Measurements from ENCODE around the gene GPR62. TPM values are rescaled to one million over a fixed set of nuclear protein-coding genes. Genes with fewer than 3 reads are reported as not detected.
A peak's percentile ranks its signal among the peaks of the same experiment; 100 is the strongest.

The GPR62 gene
- total and polyA plus RNA-seq, 2 of the 8 experiments (the other 6 are each of a cell fraction or from before 2014, with no cell fraction given) = 0.22 to 0.29 TPM

DNA sequence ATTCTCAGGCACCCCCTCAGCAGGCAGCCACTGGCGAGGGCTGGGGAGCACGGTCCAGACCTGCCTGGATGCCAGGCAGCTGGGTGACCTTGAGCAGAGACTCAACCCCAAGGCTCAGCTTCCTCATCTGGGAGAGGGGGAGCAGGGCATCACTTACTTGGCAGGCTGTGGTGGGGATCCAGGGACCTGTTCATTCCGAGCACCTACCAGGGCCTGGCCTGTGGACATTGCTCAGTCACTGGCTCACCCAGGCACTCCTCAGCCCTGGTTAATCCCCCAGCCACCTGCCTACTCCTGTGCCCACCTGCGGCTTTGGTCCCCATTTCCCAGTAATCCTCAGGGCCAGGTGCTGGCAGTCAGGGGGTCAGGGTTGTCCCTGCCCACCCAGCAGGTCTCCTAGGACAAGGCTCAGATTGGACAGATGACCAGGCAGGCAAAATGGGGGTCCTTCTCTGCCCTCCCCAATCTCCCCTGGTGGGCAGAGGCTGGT is 49.8 kb downstream of the GPR62 start:
- peak overlapping the region; percentile 85 for H2BK5ac ChIP-seq (ENCODE audit: low read depth, low read length)
- no peak overlapping the region for H3K27ac ChIP-seq (ENCODE audit: low read depth, low read length)
- H3K4ac ChIP-seq (replicated peaks; ENCODE audit: insufficient read length, low read depth, low read length) = peak overlapping the region; percentile 91
- peak overlapping the region; percentile 3 for H4K5ac ChIP-seq (ENCODE audit: insufficient read length, low read depth, low read length)
- no peak overlapping the region for H2AK5ac ChIP-seq (ENCODE audit: low read depth, low read length)
- no peak overlapping the region for H3K23ac ChIP-seq (ENCODE audit: insufficient read length)
- peak overlapping the region in 3 of 4 experiments; percentile 17 to 39 (median 17); a peak in 4 of 8 replicates for H3K4me3 ChIP-seq (ENCODE audit: extremely low read depth in 1 of 4, insufficient read depth in 2 of 4, low read depth in 3 of 4, low read length in 4 of 4)
- H3K4me1 ChIP-seq (replicated peaks in 1 of 4; ENCODE audit: control insufficient read depth in 3 of 4, insufficient read depth in 4 of 4, low read length in 3 of 4) = peaks cover 8 to 48% (median 34%) of the 10 kb centered on the region in 4 experiments
- H4K20me1 ChIP-seq (replicated peaks in 1 of 2; ENCODE audit: control insufficient read depth in 1 of 2, insufficient read depth in 2 of 2, low read length in 2 of 2) = no peaks in the 10 kb centered on the region
- no peak overlapping the region for H3K9ac ChIP-seq (replicated peaks in 1 of 4; ENCODE audit: extremely low read depth in 1 of 4, low read depth in 3 of 4, low read length in 3 of 4)
- no peak overlapping the region for H2AFZ ChIP-seq (ENCODE audit: low read length)
- H3K79me1 ChIP-seq (ENCODE audit: low read depth, low read length) = no peaks in the 10 kb centered on the region
- peak overlapping the region; percentile 92; the same call in 1 of the 2 replicates for H2BK15ac ChIP-seq (ENCODE audit: low read length)
- 73% methylated on average over 4 of the region's 4 CpGs; no CpG with 5 or more reads in 1 of the 2 experiments for WGBS, 2 experiments (ENCODE audit: extremely low coverage in 1 of 2, insufficient coverage in 1 of 2, insufficient read length in 1 of 2, insufficient replicate concordance in 2 of 2, low coverage in 1 of 2, low lambda C conversion rate in 2 of 2, missing lambda C conversion rate in 1 of 2)
- H3K23me2 ChIP-seq (ENCODE audit: low read depth, low read length) = peaks cover 3% of the 10 kb centered on the region; the same call in 1 of the 2 replicates
- H3K27me3 ChIP-seq (replicated peaks in 1 of 4; ENCODE audit: control insufficient read depth in 3 of 4, extremely low read depth in 1 of 4, insufficient read depth in 3 of 4, low read length in 3 of 4) = no peaks in the 10 kb centered on the region; a peak in 2 of 7 replicates
- no peak overlapping the region; the same call in 1 of the 2 replicates for H4K8ac ChIP-seq (ENCODE audit: extremely low read depth, insufficient read depth, low read length)
- no peak for FAIRE-seq
- peak overlapping the region; percentile 93; the same call in 1 of the 2 replicates for H2BK20ac ChIP-seq (ENCODE audit: low read length)
- DNase-seq (ENCODE audit: low read depth in 1 of 2, low spot score in 2 of 2) = no peak
- no peak overlapping the region for H3K14ac ChIP-seq (ENCODE audit: insufficient read length)
- H3K79me2 ChIP-seq (ENCODE audit: control insufficient read depth in 1 of 2, insufficient read depth in 2 of 2, low read length in 2 of 2) = no peaks in the 10 kb centered on the region
- ChIA-PET CTCF (ENCODE audit: partially characterized antibody) (interaction anchor here (0.8 to 24.7 kb wide), 42 partner anchors 9 to 382 kb away, joined by 3 to 984 read pairs (median 6); partner anchors contain the start of genes ABHD14B, ACY1, DUSP7 and RPL29), POLR2A (ENCODE audit: partially characterized antibody) (interaction anchor here (0.8 to 7.2 kb wide), 12 partner anchors 10 to 115 kb away, joined by 3 to 95 read pairs (median 4); partner anchors contain the start of genes ACY1, DUSP7 and RPL29)
- H3K18ac ChIP-seq (ENCODE audit: extremely low read depth, low read length) = peak overlapping the region; percentile 98
- peak overlapping the region; percentile 22 for H3K56ac ChIP-seq (replicated peaks; ENCODE audit: insufficient read length, low read depth, low read length)
- H4K91ac ChIP-seq (replicated peaks; ENCODE audit: insufficient read length, low read length) = peak overlapping the region; percentile 89
- TF ChIP-seq TAF1 (IDR thresholded peaks at IDR 0.05; ENCODE audit: low read depth, low read length) (no peak), YY1 (IDR thresholded peaks at IDR 0.05; ENCODE audit: low read depth, low read length) (no peak), EGR1 (IDR thresholded peaks at IDR 0.05; ENCODE audit: borderline replicate concordance, low read depth, low read length) (no peak), BACH1 (IDR thresholded peaks at IDR 0.05; ENCODE audit: low read length) (no peak), BCL11A (IDR thresholded peaks at IDR 0.05; ENCODE audit: low read depth in 2 of 2, low read length in 2 of 2) (no peak), EP300 (IDR thresholded peaks at IDR 0.05; ENCODE audit: borderline replicate concordance in 1 of 2, low read depth in 2 of 2, low read length in 2 of 2) (no peak), HDAC6 (IDR thresholded peaks at IDR 0.05; ENCODE audit: low read depth, low read length) (no peak)
- TF ChIP-seq, protein P1, sequence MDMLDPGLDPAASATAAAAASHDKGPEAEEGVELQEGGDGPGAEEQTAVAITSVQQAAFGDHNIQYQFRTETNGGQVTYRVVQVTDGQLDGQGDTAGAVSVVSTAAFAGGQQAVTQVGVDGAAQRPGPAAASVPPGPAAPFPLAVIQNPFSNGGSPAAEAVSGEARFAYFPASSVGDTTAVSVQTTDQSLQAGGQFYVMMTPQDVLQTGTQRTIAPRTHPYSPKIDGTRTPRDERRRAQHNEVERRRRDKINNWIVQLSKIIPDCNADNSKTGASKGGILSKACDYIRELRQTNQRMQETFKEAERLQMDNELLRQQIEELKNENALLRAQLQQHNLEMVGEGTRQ (IDR thresholded peaks at IDR 0.05; ENCODE audit: low read length) = no peak
- peak overlapping the region; percentile 67 to 73 for H3K4me2 ChIP-seq (ENCODE audit: insufficient read depth in 1 of 2, low read depth in 2 of 2, low read length in 2 of 2)
- H3K9me3 ChIP-seq (ENCODE audit: insufficient read depth in 2 of 2, low read depth in 1 of 2, low read length in 1 of 2) = no peaks in the 10 kb centered on the region
- H2BK12ac ChIP-seq (ENCODE audit: low read depth, low read length) = peak overlapping the region; percentile 94; the same call in 1 of the 2 replicates
- peak overlapping the region; percentile 44 for H2BK120ac ChIP-seq (replicated peaks; ENCODE audit: low read depth, low read length)
- H3K36me3 ChIP-seq (ENCODE audit: control insufficient read depth in 2 of 4, insufficient read depth in 4 of 4, low read length in 3 of 4) = no peaks in the 10 kb centered on the region

Measured in H1 (cell line).